CD4-positive, alpha-beta T cell treated with Interleukin-10 for 1 hour (primary cell): Measurements from ENCODE around the gene STAC.

Experiments used
- DNase-seq: peaks from one replicate; pipeline ENCODE4 v3.0.0-alpha.2; 2020

The STAC gene, protein sequence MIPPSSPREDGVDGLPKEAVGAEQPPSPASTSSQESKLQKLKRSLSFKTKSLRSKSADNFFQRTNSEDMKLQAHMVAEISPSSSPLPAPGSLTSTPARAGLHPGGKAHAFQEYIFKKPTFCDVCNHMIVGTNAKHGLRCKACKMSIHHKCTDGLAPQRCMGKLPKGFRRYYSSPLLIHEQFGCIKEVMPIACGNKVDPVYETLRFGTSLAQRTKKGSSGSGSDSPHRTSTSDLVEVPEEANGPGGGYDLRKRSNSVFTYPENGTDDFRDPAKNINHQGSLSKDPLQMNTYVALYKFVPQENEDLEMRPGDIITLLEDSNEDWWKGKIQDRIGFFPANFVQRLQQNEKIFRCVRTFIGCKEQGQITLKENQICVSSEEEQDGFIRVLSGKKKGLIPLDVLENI

DNA sequence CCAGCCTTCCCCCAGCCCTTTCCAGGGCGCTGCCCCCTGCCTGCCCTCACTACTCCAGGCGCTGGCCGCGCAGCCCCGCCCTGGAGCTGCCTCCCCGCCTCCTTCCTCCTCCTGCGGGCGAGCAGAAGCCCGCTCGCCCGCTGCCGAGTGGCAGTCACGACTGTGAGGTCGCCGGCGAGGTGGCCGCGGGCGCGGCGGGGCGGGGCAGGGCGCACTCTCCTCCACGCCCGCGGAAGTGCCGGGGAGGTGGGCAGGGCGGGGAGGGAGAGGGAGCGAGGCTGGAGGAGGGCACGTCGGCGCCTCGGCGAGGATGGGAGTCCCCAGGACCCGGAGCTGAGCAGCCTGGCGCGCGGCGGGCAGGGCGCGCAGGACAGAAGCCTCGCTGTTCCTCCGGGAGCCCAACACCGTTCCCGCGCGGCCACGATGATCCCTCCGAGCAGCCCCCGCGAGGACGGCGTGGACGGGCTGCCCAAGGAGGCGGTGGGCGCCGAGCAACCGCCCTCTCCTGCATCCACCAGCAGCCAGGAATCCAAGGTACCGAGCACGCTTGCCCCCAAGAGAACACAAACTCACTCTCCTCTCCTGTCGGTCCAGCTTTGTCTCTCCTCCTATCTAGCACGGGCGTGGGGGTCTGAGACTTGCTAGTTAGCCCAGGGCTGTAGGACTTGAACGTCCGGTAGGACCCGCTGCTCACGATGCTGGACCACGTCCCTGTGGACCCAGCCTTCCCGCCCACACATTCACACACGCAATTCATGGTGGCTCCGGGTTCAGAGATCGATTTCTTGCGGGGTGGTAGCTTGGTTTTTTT lies at the start of gene STAC:
STAC (plus strand) TSS at position 284 of the 811 bp plus-strand sequence; CDS start at position 424, 140 bp downstream.
- no peak for DNase-seq

DNA sequence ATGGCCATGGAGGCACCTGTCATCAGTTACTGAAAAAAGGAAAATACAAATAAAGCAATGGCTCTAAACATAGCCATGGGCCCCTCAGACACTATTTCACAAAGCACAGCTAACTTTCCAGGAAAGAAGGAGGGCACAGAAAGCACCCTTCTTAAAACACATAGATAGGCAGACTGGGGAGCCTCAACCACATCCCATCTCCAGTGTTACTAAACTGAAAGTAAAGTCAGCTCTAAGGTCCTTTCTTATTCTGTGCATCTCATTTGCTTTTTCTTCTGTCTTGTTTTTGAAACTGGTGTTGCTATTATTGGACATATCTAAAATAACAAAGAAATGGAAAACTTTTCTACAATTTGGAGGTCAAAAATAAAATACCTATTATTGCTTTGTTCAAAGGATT lies 48.2 kb upstream of the STAC start:
- DNase-seq, result no peak

DNA sequence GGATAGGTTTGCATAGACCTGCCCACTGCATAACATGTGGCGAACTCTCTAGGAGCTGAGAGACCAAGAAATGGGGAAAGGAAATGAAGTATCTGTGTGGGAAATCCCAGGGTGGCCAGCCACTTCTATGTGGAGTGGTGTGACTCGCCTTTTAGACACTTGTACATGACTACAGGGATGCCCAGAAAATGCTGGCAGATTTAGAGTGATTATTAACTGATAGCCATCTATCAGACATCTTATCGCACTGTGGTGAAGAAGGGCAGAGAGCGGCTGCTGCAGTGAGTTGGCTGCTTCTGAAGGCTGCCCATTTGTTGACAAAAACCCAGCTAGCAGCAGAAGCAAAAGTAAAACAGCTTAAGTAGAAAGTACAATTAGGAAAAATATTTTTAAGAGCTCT lies 18.1 kb upstream of the STAC start:
- DNase-seq, result no peak

DNA sequence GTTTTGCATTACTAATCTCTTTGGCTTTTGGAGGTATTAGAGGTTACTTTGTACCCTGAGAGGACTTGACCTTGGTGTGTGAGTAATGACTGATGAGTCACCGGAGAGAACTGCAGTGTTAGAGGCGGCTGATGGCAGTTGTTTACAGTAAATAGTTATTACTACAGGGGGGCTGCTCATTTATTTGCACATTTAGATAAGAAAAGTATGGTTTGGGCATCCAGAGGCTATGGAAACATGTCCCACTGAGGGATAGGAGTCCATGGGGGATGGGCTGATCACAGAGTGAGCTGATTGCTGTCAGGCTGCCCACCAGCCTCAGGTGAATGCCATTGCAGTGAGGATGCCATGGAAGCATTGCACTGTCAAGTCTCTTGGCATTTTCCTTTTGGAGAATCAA lies 17.3 kb upstream of the STAC start:
- DNase-seq, result no peak

DNA sequence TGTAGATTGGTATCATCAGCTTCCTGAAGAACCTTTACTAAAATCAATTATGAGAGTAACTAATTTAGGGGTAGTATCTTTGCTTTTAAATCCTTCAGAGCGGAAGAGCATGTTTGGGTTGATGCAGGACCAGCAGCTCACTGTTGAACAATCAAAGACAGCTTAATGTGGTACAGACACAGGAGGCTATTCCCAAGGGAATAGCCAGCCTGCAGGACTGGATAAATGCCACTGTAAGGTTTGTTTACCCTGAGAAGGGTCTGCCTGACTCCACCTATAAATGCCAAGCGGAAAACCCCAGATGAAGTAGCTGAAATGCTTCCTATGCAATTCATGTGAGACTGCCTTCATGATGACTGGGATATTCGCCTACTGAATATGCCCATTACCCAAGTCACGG lies 16.0 kb upstream of the STAC start:
- DNase-seq, result no peak

DNA sequence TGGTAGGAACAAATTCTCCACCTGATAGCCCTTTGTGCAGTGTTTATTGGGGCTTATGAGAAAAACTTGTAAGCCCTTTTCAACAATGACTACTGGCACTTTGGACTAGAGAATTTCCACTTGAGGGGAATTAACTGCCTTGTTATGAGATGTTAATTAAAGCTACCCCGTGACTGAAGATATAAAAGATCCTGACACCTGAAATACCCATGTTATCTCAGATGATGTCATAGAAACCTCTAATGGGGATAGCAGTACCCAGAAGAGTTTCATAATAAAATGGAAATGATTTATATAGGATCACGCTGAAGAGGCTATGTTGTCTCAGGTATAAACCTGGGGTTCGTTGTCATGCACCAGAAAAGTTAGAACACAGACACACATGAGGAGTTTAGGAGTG lies 14.5 kb upstream of the STAC start:
- DNase-seq, result no peak

DNA sequence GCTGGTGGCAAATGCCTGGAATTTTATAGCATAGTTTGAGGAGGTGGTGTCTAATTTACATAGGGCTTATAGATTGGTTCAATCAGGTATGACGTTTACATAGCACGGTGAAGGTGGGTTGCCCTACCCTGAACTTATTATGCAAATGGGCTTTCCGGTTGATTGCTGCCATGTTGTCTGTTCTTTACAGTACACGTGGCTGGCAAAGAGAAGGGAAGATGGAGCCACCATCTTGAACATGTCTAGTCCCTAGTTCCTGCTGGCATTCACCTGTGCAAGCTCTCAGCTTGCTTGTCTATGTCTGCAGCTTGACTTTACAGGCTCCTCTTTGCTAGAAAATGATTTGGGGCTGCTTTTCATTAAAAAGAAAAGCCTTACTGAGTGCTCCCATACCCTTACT lies 14.0 kb upstream of the STAC start:
- no peak for DNase-seq

DNA sequence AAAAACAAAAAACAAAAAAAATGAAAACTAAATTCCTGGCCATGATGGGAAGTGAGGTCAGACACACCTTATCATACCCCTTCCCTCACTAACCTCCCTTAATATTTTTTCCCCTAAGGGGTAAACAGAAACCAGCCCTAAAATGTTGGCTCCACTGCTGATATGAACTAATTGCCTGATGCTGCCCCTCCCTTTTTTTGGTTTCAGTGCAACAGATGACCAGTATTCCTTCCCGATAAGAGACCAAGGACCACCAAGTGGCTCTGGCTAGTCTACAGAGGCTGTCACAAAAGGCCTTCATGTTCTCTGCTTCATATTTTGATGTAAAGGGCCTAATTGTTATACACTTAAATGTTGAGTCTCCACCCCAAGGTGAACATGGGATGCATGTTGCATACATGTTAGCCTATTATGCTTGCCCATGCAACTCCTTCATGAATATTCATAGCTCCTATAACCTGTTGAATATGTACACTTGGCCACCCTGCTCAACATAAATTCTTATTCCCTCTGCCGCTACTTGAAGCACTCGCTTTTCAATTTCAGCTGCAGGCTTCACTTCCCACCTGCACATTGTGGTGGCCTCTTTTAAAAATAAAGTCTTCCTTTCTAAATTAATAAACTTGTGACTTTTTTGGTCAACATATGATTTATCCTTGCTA lies 12.3 kb upstream of the STAC start:
- no peak for DNase-seq

DNA sequence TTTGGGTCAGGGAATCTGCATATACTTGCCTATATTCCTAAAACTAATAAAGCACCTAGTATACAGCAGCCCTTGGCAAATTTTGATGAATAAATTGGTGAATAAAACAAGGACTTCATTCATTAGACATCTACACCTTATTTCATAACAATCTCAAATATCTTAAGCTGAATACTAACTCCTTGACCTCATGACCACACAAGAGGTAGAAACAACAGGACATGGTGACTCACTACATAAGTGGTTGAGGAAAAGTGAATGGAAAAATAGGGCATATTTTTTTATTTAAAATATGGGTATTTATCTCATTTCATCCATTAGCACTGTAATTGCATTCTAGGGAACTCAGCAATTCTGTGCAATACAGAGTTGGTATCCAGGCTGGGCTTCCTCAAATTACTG lies 7.8 kb upstream of the STAC start:
- no peak for DNase-seq

DNA sequence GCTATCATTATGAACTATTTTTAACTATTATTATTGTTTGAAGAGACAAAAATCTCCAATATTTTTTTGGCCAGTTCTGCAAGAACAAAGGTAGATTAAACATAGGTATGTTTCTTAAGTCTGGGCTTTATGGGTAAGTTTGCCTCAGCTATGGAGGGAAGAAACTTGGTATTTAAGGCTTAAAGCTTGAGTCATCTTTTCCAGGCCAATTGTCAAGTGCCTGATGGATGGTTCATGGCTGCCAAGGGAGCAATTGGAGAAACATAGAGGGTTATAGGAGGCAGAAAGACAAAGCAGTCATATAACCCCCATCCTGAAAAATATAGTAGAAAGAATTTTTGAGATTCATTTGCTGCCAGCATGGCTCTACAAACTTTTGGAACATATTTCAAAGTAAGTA lies 7.2 kb upstream of the STAC start:
- DNase-seq, result no peak

DNA sequence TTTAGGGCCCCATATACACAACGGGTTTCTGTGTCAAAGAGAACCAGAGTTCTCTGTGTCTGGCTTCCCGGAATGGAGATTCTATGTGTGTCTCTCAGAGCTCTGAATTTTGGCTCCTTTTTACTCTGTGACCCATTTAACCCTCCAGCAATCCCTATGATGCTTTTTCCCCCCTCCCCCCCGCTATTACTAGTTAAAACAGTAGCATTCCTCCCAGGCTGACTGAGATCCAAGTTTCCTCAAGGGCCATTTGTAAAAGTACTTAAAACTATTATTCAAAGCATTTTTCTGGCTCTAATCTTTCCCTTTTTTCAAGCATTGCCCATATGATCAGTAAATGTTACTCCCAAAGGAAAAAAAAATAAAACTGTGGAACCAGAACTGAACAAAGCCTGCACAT lies 6.6 kb upstream of the STAC start:
- no peak for DNase-seq

DNA sequence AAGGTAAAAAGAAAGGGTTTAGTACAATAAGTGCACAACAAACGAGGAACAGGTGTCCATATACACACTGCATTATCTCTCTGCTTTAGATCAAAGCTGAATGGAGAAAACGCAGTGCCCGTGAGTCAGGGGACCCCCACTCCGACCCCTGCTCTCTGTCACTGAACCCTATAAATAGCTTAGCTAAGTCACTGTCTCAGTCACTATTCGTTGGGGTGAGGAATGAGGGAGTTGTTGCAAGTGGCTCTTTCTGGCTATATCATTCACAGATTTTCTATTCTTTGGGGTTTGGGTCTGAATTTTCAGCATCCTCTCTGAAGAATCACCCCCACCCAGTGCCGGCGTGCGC lies 458 bp upstream of the STAC start:
- no peak for DNase-seq

DNA sequence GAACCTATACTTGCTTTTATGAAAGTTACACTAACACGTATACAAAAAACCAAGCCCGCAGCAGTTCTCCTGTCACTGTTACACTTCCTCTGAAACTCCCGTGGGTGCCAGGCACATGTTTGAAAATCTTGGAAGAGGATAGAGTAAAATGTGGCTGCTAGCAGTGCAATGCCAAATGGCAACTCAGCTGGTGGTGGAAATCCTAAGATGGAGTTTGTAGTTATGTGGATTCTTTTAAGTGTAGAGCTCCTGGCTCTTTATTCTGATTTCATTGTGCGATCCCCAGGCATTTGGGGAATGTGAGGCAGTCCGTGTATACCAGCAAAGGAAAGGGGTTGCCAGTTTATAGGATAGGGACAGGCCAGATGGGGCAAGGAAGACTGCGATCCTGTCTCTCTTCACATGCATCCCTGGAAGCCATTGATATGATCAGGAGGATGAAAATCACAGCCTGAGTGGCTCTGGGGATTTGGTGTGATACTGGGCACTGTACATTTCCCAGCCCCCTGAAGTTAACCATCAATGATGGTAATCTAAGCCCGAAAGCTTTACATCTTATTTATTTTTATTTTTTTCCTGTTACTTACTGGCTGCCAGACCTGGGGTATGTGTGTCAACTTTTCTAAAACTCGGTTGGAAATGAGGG lies 1.1 kb downstream of the STAC start:
- DNase-seq, result no peak

DNA sequence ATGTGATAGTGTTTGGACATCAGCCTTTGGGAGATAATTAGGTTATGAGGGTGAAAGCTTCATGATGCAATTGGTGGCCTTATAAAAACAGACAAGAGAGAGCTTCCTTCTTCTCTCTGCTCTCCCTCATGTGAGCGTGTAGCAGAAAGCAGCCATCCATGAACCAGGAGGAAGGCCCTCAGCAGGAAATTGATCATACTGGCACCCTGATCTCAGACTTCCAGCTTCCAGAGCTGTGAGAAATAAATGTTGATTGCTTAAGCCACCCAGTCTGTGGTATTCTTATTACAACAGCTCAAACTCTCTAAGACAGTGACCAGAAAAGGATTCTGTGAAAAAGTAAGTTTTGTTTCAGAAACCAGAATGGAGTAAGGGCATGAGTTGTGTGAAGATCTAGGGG lies 13.3 kb downstream of the STAC start:
- no peak for DNase-seq

DNA sequence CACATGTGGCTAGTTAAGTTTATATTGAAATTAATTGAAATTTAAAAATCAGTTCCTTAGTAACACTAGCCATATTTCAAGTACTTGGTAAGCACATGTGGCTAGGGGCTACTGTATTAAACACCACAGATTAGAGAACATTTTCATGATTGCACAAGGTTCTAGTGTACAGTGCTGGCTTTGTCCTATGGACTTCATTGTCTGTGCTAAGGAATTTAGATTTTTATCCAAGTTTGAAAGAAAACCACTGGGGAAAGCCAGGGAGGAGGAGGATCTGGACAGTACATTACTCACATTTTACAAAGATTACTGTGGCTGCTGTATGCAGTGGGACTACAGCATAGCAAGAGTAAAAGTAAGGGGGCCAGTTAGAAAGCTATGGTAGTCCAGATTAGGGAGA lies 13.9 kb downstream of the STAC start:
- DNase-seq, result no peak

DNA sequence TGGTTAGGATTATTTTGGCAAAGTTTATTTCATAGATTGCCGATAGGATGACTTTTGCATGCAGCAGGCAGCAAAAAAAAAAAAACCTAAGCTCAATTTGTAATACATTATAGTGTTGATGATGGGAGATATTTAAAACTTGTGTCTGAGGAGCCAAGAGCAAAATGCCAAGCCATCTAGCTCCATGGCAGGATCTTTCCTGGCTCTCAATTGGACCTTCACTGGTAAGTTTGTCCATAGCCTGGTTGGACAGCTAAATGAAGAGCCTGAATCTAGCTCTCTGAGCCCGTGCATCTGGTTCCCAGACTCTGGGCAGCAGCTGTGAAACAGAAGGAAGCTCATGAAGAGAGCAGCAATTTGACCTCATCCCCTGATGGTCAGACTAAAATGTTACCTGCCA lies 17.5 kb downstream of the STAC start:
- no peak for DNase-seq

DNA sequence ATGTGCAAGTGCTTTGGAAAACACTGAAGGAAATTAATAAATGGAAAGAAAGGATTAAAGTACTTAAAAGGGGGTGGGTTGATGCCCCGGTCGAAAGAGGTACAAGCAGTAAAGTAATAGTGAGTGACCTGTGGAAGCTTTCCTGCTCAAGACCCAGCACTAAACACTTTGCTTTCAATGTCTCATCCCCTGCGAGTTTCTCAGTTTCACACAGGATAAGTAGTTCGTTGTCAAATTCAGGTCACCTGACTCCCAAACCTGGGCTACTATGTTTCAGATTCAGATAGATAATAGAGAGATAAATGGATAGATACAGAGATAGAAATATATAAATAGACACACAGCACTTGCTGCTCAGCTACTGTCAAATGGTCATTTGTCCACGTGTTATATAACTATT lies 19.6 kb downstream of the STAC start:
- DNase-seq, result no peak

DNA sequence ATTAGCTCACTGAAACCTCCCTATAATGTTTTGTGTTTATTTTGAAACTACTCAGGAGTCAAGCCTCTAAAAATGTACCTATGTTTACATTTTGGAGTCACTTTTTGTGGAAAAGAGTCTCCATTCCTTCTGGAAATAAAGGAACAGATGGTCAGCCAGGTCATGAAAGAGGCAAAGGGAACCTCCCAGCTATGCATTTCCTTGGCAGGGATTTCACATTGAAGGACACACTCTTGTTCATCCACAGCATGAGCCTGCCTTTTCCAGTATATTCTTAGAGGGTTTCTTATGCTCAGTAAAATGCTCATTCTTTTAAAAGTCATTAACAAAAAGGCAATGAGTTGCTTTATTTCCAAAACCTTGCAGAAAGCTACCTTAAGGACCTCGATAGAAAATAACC lies 20.8 kb downstream of the STAC start:
- no peak for DNase-seq

DNA sequence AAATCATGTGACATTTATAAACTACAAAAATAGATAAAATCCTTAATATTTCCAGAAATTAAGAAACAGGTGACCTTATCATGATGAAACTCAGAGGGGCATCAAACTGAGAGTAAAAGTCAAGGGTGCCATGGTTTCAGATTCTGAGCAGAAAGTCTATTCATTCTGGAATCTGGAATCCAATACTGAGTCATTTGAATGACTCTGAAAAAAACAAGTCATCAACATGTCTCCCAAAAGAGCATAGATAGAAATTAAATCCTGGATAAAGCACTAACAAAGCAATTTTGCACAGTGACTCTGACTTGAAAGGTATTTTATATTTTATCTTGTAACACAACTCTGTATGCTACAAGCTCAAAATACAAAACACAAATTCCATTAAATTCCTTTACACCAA lies 23.4 kb downstream of the STAC start:
- DNase-seq, result no peak

DNA sequence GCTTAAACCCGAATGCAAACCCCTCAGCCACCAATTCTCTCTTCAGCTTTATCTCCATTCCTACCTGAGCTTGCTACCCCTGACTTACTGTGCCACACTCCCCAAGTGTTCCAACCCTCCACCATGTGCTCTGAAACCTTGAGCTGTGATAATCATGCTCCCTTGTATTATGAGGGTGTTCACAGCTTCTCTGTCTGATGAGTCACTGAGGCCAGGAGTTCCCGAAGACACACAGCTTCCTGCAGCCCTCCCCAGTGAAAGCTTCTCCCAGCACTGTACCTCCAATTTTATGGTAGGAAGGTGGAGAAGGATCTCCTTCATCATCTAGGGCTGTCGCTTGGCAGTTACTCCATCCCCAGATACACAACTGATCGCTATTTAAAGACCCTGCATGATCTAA lies 24.9 kb downstream of the STAC start:
- no peak for DNase-seq

DNA sequence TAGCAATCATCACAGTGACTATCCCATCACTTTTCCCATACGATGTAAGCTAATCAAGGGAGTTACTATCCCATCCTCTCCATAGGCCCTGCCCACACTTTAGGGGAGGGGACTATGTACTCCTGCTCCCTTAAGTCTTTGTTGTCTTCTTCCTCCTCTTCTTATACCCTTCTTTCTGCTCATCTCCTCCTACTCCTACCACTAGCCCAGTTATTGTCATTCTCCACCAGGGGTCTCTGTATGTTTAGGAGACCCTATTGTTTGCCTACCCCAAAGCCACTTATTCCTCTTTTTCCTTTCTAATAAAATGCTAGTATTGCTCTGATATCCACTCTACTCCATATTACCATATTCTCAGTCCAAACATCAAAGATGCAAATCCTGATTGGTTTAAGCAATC lies 27.8 kb downstream of the STAC start:
- DNase-seq, result no peak

DNA sequence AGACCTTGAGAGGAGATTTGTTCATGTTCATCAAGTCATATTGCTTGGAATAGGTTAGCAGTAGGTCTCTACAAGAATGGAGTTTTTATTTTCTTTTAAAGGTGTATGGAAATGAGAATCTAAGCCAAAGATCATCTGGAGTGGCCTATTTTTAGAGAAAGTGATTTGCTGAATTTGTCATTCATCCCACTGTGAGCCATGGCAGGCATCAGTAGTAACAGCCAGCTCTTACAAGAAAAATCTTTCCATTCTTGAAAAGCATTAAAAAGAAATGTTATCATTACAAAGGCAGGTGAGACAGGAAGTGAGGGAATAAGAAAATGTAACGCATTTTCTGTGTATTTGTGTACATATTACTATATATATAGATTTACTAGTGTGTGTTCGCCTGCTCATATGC lies 29.6 kb downstream of the STAC start:
- no peak for DNase-seq

DNA sequence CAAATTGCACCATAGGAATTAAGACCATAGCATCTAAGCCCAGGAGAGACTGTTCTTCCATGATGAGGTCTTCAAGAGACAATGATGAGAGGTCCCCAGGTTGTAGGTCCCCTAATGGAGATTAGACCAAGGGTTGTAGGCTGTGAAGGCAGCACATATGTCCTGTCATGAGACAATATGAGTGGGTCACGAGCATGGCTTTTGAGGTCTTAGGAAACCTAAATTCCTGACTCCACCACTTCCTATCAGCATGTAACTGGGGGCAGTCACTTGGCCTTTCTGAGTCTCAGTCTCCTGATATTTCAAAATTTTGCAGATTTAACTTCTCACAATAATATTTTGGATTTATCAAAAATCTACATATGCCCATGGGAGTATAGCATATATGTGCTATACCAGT lies 31.3 kb downstream of the STAC start:
- DNase-seq, result no peak

DNA sequence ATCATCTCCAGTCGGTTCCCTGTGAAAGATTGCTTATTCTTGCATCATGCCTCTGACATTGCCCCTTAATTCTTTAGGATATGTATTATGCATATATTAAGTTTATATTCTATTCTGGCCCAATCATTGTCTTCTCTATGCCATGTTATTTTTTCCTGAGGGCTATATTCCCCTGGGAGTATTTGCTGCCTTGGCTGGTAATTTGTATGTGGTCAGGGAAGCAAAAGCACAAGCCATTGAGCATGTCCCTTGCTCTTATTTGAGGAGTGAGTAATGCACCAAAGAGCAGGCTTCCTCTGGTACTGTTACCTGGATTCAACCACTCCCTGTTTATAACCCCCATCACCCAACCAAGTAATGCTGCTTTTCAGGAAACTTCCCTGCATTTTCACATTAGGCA lies 36.3 kb downstream of the STAC start:
- DNase-seq, result no peak
